GM18861 (cell line): ENCODE measurements around the gene POLD1.
"Not testable (repeated sequence)": the region's sequence is repeated elsewhere in the genome, so short reads cannot be mapped to it uniquely, and the experiment has no call there.

Experiments
- ATAC-seq: cut with Tn5 transposase; IDR thresholded peaks from one replicate; pipeline ENCODE4 v1.9.1; 2021; ENCODE audit not compliant: unreplicated experiment

POLD1 gene

GRCh38 chr19:50433201-50434180 is 49.3 kb downstream of the POLD1 start:
- no peak for ATAC-seq

- ATAC-seq, result no peak
Observed at GRCh38 chr19:50434525-50434924, 50.4 kb downstream of the POLD1 start.

GRCh38 chr19:50435221-50435620 is 51.1 kb downstream of the POLD1 start:
- ATAC-seq, result no peak

GRCh38 chr19:50435627-50436026 is 51.5 kb downstream of the POLD1 start:
- no peak for ATAC-seq

GRCh38 chr19:50437862-50438449 is 53.8 kb downstream of the POLD1 start:
- no peak for ATAC-seq

GRCh38 chr19:50439130-50439529 is 55.0 kb downstream of the POLD1 start:
- ATAC-seq, result not testable (repeated sequence)

- ATAC-seq, result no peak
Observed at GRCh38 chr19:50444059-50444458, 59.9 kb downstream of the POLD1 start.

GRCh38 chr19:50447053-50447452 is 62.9 kb downstream of the POLD1 start:
- no peak for ATAC-seq

GRCh38 chr19:50447750-50448149 is 63.6 kb downstream of the POLD1 start:
- ATAC-seq, result no peak

- no peak for ATAC-seq
Observed at GRCh38 chr19:50449236-50449899, 65.2 kb downstream of the POLD1 start.

- no peak for ATAC-seq
Observed at GRCh38 chr19:50450369-50451222, 66.4 kb downstream of the POLD1 start.

- no peak for ATAC-seq
Observed at GRCh38 chr19:50451223-50451534, 67.0 kb downstream of the POLD1 start.

GRCh38 chr19:50453243-50453642 is 69.1 kb downstream of the POLD1 start:
- ATAC-seq, result no peak

- ATAC-seq, result no peak
Observed at GRCh38 chr19:50455992-50456391, 71.8 kb downstream of the POLD1 start.

GRCh38 chr19:50457300-50457699 is 73.2 kb downstream of the POLD1 start:
- ATAC-seq, result no peak

GRCh38 chr19:50458396-50459066 is 74.4 kb downstream of the POLD1 start:
- no peak for ATAC-seq

- ATAC-seq, result no peak
Observed at GRCh38 chr19:50459067-50459456, 74.9 kb downstream of the POLD1 start.

- ATAC-seq, result no peak
Observed at GRCh38 chr19:50459638-50460037, 75.5 kb downstream of the POLD1 start.

- peak; percentile 70 for ATAC-seq
Observed at GRCh38 chr19:50460161-50460765, 76.1 kb downstream of the POLD1 start.
